HG02588 (cell line): Measurements from ENCODE around the gene GREB1L.

ENCODE experiments used
- ATAC-seq: cut with Tn5 transposase; IDR thresholded peaks from one replicate; pipeline ENCODE4 v1.9.1; 2021; ENCODE audit warnings: mild to moderate bottlenecking, moderate library complexity; ENCODE audit not compliant: unreplicated experiment

The GREB1L gene

GRCh38 chr18:21548647-21549046 is 306.6 kb downstream of the GREB1L start:
- ATAC-seq: no peak

DNA sequence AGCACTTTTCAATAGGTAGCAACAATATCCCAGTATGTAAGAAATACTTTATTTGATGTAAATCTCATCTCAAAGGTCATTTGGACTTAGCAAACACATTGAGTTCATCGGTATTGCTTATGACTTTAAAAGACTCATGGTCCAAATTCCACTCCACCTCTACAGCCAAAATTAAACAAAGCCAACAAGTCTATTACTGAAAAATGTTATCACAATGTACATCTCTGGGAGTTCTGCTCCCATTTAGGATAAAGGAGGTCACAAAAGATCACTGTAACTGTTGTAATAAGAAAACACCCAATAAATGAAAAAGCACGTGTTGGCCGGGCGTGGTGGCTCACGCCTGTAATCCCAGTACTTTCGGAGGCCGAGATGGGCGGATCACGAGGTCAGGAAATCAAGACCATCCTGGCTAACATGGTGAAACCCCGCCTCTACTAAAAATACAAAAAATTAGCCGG is 308.5 kb downstream of the GREB1L start:
- no peak for ATAC-seq

DNA sequence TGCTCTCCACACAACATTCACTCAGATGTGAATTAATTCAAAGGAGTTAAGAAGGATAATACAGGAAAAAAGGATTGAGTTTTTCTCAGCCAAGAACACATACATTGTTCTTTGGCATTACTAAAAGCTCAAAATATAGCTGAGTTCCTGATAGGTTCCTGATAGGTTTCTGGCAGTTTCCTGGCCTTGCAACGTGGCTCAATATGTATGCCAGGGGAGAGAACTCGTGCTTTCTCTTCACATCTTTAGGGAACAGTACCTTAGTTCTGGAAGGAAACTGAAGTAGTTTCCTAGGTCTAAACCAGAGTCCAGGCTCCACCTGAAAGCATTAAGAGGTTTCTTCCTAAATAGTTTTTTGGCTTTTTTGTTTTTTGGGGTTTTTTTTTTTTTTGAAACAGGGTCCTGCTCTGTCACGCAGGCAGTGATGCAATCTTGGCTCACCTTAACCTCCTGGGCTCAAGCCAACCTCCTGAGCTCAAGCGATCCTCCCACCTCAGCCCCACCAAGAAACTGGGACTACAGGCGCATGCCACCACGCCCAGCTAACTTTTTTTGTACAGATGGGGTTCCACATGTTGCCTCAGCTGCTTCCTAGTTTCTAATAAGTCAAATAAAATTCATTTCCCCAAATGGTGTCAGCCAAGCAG is 315.7 kb downstream of the GREB1L start:
- ATAC-seq: no peak

- no peak for ATAC-seq
Observed at GRCh38 chr18:21559195-21559594, 317.2 kb downstream of the GREB1L start.

GRCh38 chr18:21571772-21572171 is 329.7 kb downstream of the GREB1L start:
- no peak for ATAC-seq
